ENCODE measurements around the gene ARSB.
"Not testable (repeated sequence)": the region's sequence is repeated elsewhere in the genome, so short reads cannot be mapped to it uniquely, and the experiment has no call there.

ARSB gene

GRCh38 chr5:78887384-78888118 lies 97.6 kb downstream of the ARSB start:
- no peak overlapping the region for H3K27ac ChIP-seq
- TF ChIP-seq, protein P1, sequence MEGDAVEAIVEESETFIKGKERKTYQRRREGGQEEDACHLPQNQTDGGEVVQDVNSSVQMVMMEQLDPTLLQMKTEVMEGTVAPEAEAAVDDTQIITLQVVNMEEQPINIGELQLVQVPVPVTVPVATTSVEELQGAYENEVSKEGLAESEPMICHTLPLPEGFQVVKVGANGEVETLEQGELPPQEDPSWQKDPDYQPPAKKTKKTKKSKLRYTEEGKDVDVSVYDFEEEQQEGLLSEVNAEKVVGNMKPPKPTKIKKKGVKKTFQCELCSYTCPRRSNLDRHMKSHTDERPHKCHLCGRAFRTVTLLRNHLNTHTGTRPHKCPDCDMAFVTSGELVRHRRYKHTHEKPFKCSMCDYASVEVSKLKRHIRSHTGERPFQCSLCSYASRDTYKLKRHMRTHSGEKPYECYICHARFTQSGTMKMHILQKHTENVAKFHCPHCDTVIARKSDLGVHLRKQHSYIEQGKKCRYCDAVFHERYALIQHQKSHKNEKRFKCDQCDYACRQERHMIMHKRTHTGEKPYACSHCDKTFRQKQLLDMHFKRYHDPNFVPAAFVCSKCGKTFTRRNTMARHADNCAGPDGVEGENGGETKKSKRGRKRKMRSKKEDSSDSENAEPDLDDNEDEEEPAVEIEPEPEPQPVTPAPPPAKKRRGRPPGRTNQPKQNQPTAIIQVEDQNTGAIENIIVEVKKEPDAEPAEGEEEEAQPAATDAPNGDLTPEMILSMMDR (IDR thresholded peaks at IDR 0.05) = no peak
- TF ChIP-seq ZFX (IDR thresholded peaks at IDR 0.05; ENCODE audit: borderline replicate concordance) = no peak

GRCh38 chr5:78886341-78887230 lies 98.5 kb downstream of the ARSB start:
- H3K27ac ChIP-seq = no peak overlapping the region
- no peak for TF ChIP-seq ZFX (IDR thresholded peaks at IDR 0.05; ENCODE audit: borderline replicate concordance)
- TF ChIP-seq, protein P1 (IDR thresholded peaks at IDR 0.05) = peak; percentile 84

DNA sequence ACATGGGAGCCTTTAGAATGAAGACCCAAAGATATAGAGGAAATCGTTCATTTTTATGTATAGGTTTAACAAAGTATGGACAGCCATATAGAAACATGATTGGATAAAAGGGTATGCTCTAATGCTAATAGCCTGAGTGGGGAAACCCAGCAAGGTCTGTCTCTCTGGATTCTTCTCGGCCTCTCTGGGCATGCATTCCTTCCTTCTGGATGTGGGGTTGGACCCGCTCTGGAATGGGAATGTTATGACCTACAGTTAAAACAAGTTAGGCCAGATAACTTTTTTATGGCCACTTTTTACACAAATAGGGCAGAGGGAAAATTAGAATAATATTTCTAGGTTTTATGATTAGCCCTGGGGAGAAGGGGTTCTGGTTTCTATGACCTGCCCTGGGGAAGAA lies 103.2 kb downstream of the ARSB start:
- no peak overlapping the region for H3K27ac ChIP-seq
- no peak for TF ChIP-seq ZFX (IDR thresholded peaks at IDR 0.05; ENCODE audit: borderline replicate concordance)
- TF ChIP-seq, protein P1 (IDR thresholded peaks at IDR 0.05) = no peak

DNA sequence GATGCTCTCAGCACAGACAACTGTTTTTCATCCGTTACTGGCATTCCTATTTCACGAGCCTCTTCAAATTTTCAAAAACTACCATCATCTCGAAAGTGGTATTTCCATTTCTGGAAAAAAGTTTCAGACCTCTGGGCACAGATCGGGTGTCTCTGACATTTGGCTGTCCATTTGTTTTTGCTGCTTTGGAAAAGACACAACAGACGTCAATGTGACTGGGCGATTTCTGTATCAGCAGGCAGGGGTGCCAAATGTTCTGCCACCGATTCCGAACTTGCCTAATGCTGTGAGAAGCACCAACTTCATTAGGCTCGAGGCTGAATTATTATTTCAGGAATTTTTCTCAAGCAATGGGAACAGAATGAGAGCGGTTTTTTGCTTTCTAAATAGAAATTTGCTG lies 105.6 kb downstream of the ARSB start:
- no peak overlapping the region for H3K27ac ChIP-seq
- no peak for TF ChIP-seq ZFX (IDR thresholded peaks at IDR 0.05; ENCODE audit: borderline replicate concordance)
- TF ChIP-seq, protein P1 (IDR thresholded peaks at IDR 0.05) = no peak

DNA sequence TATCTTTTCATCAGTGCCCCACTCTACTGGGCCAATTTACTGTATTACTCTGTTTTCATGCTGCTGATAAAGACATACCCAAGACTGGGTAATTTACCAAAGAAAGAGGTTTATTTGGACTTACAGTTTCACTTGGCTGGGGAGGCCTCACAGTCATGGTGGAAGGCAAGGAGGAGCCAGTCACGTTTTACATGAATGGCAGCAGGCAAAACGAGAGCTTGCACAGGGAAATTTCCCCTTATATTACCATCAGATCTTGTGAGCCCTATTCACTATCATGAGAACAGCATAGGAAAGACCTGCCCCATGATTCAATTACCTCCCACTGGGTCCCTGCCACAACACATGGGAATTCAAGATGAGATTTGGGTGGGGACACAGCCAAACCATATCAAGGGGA lies 119.0 kb downstream of the ARSB start:
- not testable (repeated sequence) for H3K27ac ChIP-seq

DNA sequence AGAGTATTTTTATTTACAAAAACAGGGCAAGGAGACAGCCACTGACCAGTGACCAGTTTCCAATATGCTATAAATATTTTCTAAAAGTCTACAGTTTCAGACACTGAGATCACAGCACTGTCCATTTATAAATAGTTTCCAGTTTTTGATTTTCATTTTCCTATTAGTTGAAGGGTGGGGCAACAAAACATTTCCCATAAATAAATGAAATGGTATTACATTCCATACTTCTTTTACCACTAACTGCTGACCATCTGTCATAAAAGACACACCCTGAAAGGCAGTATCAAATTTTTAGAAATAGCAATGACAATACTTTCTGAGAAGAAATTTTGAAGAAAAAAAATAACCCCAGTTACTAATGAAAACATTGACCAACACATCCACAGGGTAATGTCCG lies 126.7 kb downstream of the ARSB start:
- H3K27ac ChIP-seq = no peak overlapping the region
- TF ChIP-seq ZFX (IDR thresholded peaks at IDR 0.05; ENCODE audit: borderline replicate concordance) = no peak
- TF ChIP-seq, protein P1 (IDR thresholded peaks at IDR 0.05) = no peak

DNA sequence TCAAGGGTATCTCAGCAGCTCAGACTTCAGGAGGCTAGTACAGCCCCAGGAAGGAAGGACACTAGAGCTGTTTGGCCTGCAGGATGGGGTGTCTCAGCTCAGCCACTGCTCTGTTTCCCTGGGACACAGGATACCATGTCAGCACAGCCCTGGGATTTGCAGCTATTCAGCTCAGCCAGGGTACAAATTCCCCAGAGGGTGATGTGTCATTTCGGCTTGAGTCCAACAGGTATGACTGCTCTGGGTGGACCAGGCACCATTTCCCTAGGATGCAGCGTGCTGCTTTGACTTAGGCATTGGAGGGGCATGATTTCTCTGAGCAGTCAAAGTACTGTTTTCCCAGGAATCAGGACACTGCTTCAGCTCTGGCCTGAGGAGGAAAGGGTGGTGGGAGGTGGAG lies 130.1 kb downstream of the ARSB start:
- no peak for TF ChIP-seq ZFX (IDR thresholded peaks at IDR 0.05; ENCODE audit: borderline replicate concordance)
- TF ChIP-seq, protein P1 (IDR thresholded peaks at IDR 0.05) = no peak
- H3K27ac ChIP-seq = no peak overlapping the region

GRCh38 chr5:78851891-78852290 lies 133.2 kb downstream of the ARSB start:
- not testable (repeated sequence) for H3K27ac ChIP-seq

Measured in 22Rv1 (cell line).